GM19240 (cell line): Measurements from ENCODE around the gene MED13.

Source experiments
- DNase-seq: peaks from one replicate; pipeline ENCODE4 v3.0.0; 2011; ENCODE audit warnings: low spot score; ENCODE audit not compliant: insufficient read length

MED13 gene, protein sequence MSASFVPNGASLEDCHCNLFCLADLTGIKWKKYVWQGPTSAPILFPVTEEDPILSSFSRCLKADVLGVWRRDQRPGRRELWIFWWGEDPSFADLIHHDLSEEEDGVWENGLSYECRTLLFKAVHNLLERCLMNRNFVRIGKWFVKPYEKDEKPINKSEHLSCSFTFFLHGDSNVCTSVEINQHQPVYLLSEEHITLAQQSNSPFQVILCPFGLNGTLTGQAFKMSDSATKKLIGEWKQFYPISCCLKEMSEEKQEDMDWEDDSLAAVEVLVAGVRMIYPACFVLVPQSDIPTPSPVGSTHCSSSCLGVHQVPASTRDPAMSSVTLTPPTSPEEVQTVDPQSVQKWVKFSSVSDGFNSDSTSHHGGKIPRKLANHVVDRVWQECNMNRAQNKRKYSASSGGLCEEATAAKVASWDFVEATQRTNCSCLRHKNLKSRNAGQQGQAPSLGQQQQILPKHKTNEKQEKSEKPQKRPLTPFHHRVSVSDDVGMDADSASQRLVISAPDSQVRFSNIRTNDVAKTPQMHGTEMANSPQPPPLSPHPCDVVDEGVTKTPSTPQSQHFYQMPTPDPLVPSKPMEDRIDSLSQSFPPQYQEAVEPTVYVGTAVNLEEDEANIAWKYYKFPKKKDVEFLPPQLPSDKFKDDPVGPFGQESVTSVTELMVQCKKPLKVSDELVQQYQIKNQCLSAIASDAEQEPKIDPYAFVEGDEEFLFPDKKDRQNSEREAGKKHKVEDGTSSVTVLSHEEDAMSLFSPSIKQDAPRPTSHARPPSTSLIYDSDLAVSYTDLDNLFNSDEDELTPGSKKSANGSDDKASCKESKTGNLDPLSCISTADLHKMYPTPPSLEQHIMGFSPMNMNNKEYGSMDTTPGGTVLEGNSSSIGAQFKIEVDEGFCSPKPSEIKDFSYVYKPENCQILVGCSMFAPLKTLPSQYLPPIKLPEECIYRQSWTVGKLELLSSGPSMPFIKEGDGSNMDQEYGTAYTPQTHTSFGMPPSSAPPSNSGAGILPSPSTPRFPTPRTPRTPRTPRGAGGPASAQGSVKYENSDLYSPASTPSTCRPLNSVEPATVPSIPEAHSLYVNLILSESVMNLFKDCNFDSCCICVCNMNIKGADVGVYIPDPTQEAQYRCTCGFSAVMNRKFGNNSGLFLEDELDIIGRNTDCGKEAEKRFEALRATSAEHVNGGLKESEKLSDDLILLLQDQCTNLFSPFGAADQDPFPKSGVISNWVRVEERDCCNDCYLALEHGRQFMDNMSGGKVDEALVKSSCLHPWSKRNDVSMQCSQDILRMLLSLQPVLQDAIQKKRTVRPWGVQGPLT (N-terminal part only)

DNA sequence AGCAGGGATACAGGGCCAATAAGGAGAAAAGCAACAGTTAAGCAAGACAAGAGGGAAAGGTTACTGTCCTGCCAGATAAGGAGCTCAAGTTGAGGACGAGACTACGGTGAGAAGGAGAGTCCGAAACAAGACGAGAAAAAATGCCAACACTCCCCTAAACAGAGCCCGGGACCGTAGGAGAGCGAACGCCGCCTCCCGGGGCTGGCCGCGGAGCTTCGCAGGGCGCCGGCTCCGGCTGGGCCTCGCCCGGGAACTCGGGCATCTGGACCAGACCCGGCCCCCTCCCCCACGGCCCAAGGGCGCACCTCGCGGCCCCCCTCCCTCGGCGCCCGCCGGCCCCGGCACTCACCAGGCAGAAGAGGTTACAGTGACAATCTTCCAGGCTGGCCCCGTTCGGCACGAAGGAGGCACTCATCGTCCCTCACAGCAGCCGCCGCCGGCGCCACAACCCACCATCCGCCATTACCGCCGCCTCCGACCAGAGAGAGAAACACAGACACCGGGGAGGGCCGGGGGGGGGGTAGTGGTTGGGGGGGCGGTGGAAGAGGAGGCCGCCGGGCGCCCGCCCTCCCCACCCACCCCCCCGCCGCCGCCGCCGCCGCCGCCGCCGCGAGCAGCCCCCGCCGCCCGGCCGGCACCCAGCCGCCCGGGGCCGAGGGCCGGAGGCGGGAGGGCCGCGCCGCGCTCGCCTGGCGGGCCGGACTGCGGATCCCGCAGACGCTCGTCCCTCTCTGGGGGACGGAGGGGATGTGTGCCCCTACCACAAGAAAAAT, at the start of gene MED13:
MED13 (minus strand) TSS at position 488 of the 773 bp plus-strand sequence; CDS start at position 415, 73 bp downstream.
- DNase-seq = peak; percentile 21

DNA sequence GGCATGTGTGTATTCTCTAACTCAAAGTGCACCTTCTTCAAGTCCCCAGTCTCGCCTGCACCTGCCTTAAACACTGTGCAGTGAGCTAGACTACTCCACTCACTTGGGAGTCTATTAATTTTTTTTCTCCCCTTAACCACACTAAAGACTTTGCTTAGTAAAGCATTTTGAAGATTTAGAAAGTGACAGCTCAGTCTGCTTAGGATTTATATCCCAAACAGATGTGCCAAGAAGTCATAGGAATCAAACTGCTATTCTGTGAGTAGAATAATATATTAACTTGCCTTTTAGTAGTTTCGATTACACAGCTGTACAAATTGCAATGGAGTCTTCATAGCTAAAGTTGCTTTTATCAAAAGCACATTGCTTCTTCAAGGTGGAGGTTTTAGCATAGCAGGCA, 47.2 kb upstream of the MED13 start:
- DNase-seq = no peak

DNA sequence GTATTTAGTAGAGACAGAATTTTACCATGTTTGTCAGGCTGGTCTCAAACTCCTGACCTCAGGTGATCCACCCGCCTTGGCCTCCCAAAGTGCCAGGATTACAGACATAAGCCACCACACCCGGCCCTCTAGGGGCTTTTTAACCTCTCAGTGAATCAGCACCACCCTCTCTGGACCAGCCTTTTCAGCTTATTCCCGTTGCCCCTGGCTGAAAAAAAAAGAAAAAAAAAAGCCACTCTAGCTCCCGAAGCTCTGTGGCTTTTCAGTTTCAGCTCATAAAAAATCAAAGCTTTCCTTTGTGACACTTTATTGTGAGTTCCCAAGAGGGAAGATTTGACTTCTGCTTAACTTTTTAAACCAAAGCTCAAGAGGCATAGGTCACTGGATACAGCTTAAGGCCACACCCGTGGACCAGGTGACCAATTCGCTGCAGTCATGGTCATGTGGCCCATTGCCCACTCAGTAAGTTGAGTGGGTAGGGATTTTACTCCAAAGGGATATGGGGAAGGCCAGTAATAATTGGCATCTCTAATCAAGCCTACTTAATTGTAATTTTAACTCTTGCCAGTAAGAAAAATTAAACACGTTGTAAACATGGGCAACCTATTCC, 46.6 kb upstream of the MED13 start:
- no peak for DNase-seq

DNA sequence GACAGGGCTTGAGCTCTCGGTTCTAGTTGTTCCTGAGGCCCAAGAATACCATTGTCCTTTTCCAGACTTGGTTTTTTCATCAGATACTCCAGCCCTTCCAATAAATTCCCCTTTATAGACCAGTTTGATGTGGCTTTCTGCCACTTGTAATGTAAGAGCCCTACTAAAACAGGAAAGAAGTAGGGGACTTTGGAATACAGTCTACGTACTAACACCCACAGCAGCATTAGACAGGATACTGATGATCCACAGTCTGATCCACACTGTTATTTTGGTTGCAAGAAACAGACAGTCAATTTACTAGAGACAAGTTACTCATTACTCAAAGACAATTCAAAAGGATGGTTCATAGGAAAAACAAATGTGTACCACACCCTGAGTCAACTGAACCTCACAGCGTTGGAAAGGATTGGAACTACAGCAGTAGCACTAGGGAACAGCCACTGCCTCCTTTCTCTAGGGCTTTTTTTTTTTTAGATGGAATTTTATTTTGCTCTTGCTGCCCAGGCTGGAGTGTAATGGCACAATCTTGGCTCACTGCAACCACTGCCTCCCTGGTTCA, 45.9 kb upstream of the MED13 start:
- DNase-seq = no peak

DNA sequence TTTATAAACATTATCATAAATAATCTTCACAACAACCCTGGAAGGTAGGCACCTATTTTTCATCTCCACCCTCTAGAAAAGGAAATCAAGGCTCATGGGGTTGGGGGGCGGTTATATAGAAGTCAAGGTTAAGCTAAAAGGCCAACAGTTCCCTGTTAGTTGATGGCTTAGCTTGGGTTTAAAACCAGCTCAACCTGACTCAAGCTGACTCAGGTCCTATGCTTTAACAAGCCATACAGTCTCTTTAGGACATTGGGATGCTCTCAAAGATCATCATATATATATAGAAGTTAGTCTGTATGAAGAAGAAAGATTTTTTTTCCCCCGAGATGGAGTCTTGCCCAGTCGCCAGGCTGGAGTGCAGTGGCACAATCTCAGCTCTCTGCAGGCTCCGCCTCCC, 44.8 kb upstream of the MED13 start:
- DNase-seq = no peak

DNA sequence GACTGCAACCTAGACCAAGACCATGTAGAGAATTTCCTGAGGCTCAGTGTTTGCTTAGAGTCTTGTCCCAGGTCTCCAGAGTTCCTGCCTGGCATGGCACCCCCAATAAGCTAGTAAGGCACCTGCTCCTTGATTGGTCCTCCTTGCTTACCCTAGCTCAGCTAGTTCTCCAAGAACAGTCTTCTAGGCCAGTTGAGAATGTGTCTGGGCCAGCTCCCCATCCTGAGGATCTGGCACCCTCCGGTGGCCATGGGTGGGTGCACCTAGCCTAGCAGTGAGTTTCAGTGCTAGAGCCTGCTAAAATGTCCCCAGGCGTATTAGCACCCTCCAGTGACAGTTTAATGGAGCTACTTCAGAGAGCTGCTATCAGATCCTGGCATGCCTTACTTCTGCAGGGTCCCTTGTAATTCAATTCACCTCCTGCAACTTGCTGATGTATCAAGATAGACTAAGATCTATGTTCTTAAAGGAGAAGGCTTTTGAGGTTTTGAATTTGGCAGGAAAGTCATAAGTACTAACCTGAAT, 44.4 kb upstream of the MED13 start:
- peak; percentile 65 for DNase-seq

DNA sequence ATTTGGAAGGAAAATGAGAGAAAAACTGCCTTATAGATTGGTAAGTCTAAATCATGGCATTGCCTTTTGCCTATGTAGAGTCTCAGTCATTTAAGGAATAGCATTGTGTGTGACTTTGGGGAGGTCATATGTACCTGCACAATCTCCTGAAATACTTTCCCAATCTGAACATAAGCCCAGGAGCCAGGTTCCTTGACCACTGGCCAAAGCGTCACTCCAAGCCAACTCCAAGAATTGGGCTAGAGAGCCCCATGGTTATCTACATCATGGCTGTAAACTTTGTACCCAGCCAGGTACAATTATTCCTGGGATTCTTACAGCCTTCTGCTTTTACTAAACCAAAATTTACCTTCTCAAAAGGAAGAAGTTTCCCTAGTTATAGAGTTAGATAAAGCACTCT, 40.8 kb upstream of the MED13 start:
- DNase-seq = no peak

DNA sequence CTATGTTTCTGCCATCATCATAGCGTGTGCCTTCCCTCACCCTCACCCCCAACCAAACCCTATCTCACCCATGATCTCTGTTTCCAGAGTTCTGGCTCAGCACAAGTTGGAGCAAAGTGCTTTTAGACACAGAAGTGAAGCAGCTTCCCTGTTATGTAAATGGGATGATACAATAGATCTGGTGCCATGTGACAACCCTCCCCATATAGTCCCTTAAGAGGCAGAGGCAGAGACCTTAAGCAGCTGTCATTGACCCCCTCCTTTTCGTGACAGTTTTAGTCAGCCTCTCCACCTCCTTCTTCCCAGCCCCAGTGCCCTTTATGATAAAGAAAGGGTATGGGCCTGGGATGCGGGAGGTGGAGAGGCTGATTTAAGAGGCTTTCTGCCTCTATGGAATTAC, 40.3 kb upstream of the MED13 start:
- DNase-seq = no peak

DNA sequence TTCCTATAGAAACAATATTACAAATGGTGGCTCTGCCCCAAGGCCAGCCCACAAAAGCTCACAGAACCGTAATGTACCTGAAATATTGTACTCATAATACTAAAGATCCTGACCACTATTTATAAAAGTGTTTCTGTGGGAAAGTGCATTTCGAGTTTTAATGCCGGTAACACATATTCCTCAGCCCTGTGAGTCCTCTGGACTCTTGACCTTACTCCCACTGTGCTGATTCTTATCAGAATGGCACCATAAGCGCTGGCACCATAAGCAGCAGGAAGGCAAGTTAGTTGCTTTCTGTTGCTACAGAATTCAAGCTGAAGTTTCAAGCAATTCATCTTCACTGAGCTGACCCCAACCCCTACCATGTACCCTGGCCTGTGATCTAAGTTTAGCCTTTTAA, 36.4 kb upstream of the MED13 start:
- DNase-seq = no peak

DNA sequence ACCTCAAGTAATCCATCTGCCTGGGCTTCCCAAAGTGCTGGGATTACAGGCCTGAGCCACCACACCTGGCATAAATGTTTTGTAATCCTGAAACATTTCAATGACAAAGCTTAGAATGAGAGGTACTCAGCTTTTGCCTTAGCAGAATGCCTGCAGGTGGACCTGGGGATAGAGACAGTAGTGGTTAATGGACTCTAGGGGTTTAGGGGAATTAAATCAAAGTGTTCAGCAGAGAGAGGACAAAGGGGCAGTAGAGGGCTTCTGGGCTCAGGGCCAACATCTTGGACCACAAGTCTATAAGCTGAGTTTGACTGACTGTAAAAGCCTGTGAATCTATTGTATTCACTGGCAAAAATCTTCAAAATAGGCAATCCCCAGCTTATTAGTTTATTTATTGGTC, 36.0 kb upstream of the MED13 start:
- no peak for DNase-seq

DNA sequence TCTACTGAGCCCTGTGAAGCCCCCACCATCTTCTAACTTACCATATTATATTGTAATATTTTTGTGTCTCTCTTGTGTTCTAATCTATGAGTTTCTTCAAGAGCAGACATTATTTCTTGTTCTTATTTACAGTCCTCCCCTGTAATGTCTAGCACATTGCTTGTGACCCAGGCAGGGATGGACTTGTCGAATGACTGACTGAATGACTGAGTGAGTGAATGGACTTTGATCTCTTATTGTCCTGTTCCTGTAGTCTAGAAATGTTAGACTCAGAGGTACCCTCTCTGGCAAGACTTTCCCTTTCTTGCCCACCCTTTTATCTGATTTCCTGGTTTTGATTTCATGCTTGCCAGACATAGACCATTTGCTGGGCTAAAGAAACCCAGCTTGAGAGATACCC, 35.0 kb upstream of the MED13 start:
- DNase-seq = no peak

DNA sequence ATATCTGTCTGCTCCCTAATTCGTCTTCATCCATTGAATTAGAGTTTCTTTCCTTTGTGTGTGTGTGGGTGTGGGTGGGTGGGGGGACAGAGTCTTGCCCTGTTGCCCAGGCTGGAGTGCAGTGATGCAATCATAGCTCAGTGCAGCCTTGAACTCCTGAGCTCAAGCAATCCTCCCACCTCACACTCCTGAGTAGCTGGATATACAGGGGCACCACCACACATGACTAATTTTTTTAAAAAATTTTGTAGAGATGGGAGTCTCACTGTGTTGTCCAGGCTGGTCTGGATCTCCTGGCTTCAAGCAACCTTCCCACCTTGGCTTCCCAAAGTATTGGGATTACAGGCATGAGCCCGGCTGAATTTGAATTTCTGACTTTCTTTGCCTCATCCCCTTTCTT, 34.5 kb upstream of the MED13 start:
- no peak for DNase-seq

DNA sequence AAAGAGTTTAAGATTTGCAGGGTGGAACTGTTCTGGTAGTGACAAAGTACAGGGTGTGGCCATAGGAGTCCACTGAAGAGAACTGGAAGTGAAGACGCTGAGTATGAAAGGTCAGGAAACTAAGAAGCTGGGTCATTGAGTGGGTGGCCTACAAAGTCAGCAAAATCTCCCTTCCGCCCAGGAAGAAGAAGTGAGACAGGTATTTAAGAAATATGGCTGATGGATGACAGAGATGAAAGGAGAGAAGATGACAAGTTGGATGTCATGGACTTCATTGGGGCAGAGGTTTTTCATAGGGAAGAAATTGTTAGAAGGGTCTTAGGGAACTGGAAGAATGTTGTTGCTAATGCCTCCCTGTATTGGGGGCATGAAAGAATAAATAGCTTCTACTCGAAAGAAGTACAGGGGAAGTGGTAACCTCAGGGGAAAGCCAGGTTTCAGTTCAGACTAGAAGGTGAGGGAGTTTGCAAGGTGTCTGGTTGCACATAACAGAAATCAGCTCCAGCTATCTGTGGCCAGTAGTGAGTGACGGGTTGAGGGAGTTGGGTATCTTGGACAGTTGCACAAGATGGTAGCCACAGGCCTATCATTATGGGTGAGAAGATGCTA, 33.6 kb upstream of the MED13 start:
- DNase-seq = peak; percentile 39

DNA sequence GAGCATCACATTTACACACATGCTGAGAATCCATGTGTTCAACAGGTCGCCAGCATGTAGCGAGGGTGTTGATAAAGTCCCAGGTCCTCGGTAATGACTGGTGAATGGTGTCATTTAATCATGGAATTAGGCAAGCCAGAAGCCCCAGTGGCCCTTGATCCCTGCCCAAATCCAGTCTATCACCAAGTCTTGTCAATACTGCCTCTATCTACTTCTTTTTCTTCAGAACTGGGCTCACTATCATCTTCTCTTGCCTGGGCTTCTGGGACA, 31.3 kb upstream of the MED13 start:
- no peak for DNase-seq

DNA sequence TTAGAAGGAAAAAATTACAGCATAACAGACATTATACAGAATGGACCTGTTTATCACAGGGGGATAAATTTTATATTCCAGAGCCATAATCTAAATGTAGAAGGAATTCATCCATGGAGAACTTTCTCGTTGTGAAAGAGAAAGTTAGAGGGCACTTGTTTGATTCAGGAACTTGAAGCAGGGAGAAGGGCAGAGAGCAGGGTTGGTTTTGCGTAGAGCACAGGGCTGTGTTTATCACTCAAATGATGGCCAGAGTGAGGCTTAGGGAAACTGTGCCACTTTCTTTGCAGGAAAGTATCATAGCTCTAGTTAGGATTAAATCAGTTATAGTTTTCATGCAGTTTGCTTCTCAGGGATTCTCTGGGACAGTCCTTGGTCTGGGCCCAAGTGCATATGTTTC, 29.1 kb upstream of the MED13 start:
- no peak for DNase-seq

DNA sequence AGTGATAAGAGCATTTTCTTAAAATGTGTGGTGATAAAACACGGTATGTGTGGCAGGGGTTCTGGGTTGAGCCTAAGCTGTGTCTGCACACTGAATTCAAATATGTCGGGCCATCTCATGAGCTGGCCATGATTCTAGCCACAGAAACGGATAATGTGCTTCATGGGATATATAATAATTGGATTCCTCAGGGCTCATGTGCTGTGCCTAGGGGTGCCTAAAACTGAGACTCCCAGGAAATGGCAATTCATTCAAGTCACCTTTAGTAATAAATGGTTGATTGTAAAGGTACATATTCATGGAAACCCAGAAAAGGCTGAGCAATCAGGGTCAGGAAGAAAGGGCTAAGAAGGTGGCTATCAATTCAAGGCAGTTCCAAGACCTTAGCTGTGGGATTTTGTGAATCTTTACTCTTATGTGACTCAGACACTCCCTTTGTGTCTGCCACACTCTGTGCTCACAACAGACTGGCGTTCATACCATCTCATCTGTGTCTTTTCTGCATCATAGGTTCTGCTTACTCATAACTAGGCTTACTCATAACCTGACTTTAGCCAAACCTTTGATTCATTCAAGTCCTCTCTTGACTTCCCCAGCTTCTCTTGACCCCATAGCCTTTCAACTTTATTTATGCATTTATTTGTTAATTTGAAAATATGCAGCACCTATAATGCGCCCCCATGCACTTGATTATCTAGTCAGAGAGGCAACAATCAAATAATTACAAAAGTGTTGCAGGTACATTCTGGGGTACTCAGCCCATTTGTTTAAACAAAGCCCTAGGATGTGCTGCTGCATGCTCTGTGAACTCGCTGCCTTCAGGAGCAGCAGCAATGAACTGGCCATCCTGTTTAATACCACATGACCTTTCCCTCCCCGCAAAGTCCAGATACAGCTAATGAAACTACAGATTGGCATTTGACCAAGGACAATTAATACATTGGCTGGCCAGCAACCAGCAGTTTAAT, 28.4 kb upstream of the MED13 start:
- peak; percentile 27 for DNase-seq

DNA sequence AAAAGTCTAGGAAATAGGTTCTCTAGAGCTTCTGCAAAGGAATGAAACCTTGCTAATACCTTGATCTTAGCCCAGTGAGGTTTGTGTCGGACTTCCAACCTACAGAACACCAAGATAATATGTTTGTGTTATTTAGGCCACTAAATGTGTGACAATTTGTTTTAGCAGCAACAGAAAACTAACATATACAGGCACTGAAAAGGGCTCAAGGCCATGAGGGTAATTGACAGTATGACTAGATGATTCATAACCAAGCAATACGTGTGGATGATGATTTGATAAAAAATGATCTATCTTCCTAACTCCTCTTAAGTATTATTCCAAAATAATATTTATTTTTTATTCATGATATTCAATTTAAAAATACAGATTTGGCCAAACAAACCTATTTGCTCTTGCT, 27.7 kb upstream of the MED13 start:
- no peak for DNase-seq

DNA sequence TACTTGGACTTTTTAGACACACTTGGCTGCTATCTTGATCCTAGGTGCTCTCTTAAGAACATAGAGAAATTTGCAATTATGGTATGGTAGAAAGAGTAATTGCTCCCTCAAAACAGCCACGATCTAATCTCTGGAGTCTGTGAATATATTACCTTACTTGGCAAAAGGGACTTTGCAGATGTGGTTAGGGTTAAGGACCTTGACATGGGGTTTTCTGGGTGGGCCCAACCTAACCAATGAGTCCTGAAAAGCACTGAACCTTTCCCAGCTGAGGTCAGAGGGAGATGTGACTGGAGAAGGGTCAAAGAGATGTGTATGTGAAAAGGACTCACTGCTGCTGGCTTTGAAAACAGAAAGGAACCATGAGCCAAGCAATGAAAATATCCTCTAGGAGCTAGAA, 26.7 kb upstream of the MED13 start:
- DNase-seq = no peak

DNA sequence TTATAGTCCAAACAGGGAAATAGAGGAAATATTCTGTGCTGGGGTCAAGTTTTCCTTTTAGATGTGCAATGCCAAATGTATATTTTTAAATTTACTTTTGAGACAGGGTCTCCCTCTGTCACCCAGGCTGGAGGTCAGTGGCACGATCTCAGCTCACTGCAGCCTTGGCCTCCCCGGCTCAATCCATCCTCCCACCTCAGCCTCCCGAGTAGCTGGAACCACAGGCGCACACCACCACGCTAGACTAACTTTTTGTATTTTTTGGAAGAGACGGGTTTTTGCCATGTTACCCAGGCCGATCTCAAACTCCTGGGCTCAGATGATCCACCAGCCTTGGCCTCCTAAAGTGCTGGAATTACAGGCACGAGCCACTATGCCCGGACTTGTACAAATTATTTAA, 25.8 kb upstream of the MED13 start:
- DNase-seq = no peak
